SH-SY5Y (cell line): ENCODE measurements around the gene ARFGEF2.

Experiments used
- GATA2 ChIP-seq: IDR thresholded peaks from 2 replicates; pipeline ENCODE4 v1.6.1; 2011; ENCODE audit warnings: mild to moderate bottlenecking, low read depth, low read length
- GATA3 ChIP-seq: IDR thresholded peaks from 2 replicates; pipeline ENCODE4 v1.6.1; 2011; ENCODE audit warnings: low read depth, mild to moderate bottlenecking, low read length, moderate library complexity

DNA sequence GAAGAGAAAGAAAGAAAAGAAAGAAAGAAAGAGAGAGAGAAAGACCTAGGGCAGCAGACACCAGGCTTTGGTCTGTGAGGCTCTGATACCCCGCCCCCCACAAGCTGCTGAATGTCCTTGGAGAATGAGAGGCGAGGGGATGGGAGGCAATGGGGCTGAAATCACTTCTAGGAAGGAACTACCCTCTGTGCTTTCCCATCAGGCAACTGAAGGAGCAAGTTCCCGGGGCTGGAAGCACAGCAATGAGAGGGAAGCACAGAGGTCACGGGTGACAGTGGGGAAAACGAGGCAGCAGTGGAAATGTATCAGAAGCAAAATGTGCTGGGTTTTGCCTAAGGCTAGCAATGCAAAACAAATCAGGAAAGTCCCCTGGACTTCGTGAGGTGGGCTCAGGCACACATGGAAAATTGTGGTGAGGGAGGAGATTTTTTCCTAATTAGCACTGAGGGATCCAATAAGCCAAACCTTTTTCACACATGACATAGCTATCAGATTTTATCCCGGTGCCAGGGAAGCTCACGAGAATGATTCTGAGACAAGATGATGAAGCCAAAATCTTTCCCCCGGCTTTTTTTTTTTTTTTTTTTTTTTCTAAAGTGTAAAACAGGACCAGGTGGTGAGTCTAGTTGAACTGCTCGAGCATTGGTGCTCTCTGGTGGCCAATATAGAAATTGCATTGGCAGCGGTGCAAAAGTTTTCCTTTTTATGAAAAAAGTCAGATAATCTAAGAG lies 16.8 kb upstream of the ARFGEF2 start:
- TF ChIP-seq GATA3 (no peak), GATA2 (no peak; the same call in 1 of the 2 replicates)
